ENCODE data around the gene LPP. TPM values are rescaled to one million over a fixed set of nuclear protein-coding genes. Genes with fewer than 3 reads are reported as not detected.

The LPP gene
- total and polyA plus RNA-seq, 2 of the 13 experiments (the other 11 are each of a cell fraction or from before 2014, with no cell fraction given): 19.2 to 29.9 TPM

DNA sequence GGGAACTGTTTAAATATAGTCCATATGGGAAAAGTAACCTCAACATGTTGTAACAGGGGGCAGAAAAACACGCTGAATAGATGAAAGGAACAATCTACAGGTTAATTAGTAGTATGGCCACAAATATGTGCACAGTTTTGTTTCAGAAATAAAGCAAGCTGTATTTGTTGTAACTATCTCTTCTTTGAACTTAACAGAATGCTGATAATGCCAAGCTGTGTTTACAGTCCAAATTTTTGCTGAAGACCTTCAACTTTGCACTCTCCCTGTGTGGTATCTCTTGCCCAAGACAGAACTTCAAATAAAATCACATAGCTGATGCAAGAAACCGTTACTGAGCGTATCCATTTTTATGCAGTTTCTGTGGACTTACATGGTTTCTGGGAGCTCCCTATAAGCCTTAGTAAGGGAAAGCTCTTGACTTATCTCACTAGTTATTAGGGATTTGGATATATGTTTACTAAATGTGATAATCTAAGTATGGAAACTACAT is 592.4 kb downstream of the LPP start (continued):
- TF ChIP-seq SP1 (IDR thresholded peaks at IDR 0.05) (no peak), SP1 (CRISPR knock-in tag; IDR thresholded peaks at IDR 0.05) (no peak), ZNF136 (CRISPR knock-in tag; IDR thresholded peaks at IDR 0.05; ENCODE audit: low read depth) (no peak), ZNF589 (CRISPR knock-in tag; conservative IDR thresholded peaks at IDR 0.05) (no peak), ZBTB20 (CRISPR knock-in tag; IDR thresholded peaks at IDR 0.05; ENCODE audit: borderline replicate concordance, low read depth) (peak; percentile 100), RAD51 (IDR thresholded peaks at IDR 0.05; ENCODE audit: borderline replicate concordance) (no peak), RORA (CRISPR knock-in tag; IDR thresholded peaks at IDR 0.05) (peak; percentile 94; the same call in 1 of the 2 replicates), XRCC5 (optimal IDR thresholded peaks at IDR 0.05; ENCODE audit: low read length) (no peak), ZNF3 (CRISPR knock-in tag; IDR thresholded peaks at IDR 0.05) (peak; percentile 55; the same call in 1 of the 2 replicates), ZNF878 (CRISPR knock-in tag; IDR thresholded peaks at IDR 0.05) (no peak), TARDBP (CRISPR knock-in tag; IDR thresholded peaks at IDR 0.05) (peak; percentile 81), MBD4 (IDR thresholded peaks at IDR 0.05; ENCODE audit: borderline replicate concordance, low read length) (peak; percentile 99), MYNN (CRISPR knock-in tag; IDR thresholded peaks at IDR 0.05; ENCODE audit: low read depth) (no peak), MEIS1 (CRISPR knock-in tag; IDR thresholded peaks at IDR 0.05; ENCODE audit: borderline replicate concordance) (peak; percentile 85; the same call in 1 of the 2 replicates), ZNF33A (CRISPR knock-in tag; IDR thresholded peaks at IDR 0.05; ENCODE audit: borderline replicate concordance) (no peak), POLR2AphosphoS2 (IDR thresholded peaks at IDR 0.05; ENCODE audit: low read depth, low read length) (no peak)
- TF ChIP-seq, protein P1, sequence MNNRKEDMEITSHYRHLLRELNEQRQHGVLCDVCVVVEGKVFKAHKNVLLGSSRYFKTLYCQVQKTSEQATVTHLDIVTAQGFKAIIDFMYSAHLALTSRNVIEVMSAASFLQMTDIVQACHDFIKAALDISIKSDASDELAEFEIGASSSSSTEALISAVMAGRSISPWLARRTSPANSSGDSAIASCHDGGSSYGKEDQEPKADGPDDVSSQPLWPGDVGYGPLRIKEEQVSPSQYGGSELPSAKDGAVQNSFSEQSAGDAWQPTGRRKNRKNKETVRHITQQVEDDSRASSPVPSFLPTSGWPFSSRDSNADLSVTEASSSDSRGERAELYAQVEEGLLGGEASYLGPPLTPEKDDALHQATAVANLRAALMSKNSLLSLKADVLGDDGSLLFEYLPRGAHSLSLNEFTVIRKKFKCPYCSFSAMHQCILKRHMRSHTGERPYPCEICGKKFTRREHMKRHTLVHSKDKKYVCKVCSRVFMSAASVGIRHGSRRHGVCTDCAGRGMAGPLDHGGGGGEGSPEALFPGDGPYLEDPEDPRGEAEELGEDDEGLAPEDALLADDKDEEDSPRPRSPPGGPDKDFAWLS (CRISPR knock-in tag; IDR thresholded peaks at IDR 0.05; ENCODE audit: borderline replicate concordance): no peak
- TF ChIP-seq, protein P2, sequence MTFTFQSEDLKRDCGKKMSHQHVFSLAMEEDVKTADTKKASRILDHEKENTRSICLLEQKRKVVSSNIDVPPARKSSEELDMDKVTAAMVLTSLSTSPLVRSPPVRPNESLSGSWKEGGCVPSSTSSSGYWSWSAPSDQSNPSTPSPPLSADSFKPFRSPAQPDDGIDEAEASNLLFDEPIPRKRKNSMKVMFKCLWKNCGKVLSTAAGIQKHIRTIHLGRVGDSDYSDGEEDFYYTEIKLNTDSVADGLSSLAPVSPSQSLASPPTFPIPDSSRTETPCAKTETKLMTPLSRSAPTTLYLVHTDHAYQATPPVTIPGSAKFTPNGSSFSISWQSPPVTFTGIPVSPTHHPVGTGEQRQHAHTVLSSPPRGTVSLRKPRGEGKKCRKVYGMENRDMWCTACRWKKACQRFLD (CRISPR knock-in tag; IDR thresholded peaks at IDR 0.05; ENCODE audit: borderline replicate concordance): no peak; the same call in 1 of the 2 replicates
- TF ChIP-seq, protein P3, sequence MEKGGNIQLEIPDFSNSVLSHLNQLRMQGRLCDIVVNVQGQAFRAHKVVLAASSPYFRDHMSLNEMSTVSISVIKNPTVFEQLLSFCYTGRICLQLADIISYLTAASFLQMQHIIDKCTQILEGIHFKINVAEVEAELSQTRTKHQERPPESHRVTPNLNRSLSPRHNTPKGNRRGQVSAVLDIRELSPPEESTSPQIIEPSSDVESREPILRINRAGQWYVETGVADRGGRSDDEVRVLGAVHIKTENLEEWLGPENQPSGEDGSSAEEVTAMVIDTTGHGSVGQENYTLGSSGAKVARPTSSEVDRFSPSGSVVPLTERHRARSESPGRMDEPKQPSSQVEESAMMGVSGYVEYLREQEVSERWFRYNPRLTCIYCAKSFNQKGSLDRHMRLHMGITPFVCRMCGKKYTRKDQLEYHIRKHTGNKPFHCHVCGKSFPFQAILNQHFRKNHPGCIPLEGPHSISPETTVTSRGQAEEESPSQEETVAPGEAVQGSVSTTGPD (CRISPR knock-in tag; IDR thresholded peaks at IDR 0.05): 0 out of 2 replicates have a peak, but pooled peaks have one; percentile 33
- TF ChIP-seq, protein P4, sequence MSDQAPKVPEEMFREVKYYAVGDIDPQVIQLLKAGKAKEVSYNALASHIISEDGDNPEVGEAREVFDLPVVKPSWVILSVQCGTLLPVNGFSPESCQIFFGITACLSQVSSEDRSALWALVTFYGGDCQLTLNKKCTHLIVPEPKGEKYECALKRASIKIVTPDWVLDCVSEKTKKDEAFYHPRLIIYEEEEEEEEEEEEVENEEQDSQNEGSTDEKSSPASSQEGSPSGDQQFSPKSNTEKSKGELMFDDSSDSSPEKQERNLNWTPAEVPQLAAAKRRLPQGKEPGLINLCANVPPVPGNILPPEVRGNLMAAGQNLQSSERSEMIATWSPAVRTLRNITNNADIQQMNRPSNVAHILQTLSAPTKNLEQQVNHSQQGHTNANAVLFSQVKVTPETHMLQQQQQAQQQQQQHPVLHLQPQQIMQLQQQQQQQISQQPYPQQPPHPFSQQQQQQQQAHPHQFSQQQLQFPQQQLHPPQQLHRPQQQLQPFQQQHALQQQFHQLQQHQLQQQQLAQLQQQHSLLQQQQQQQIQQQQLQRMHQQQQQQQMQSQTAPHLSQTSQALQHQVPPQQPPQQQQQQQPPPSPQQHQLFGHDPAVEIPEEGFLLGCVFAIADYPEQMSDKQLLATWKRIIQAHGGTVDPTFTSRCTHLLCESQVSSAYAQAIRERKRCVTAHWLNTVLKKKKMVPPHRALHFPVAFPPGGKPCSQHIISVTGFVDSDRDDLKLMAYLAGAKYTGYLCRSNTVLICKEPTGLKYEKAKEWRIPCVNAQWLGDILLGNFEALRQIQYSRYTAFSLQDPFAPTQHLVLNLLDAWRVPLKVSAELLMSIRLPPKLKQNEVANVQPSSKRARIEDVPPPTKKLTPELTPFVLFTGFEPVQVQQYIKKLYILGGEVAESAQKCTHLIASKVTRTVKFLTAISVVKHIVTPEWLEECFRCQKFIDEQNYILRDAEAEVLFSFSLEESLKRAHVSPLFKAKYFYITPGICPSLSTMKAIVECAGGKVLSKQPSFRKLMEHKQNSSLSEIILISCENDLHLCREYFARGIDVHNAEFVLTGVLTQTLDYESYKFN (CRISPR knock-in tag; conservative IDR thresholded peaks at IDR 0.05): peak; percentile 99
- TF ChIP-seq, protein P5, sequence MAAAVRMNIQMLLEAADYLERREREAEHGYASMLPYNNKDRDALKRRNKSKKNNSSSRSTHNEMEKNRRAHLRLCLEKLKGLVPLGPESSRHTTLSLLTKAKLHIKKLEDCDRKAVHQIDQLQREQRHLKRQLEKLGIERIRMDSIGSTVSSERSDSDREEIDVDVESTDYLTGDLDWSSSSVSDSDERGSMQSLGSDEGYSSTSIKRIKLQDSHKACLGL (CRISPR knock-in tag; IDR thresholded peaks at IDR 0.05): no peak
